Measurements from ENCODE around the gene HPSE.
"Not testable (repeated sequence)": the region's sequence is repeated elsewhere in the genome, so short reads cannot be mapped to it uniquely, and the experiment has no call there.

HPSE gene

DNA sequence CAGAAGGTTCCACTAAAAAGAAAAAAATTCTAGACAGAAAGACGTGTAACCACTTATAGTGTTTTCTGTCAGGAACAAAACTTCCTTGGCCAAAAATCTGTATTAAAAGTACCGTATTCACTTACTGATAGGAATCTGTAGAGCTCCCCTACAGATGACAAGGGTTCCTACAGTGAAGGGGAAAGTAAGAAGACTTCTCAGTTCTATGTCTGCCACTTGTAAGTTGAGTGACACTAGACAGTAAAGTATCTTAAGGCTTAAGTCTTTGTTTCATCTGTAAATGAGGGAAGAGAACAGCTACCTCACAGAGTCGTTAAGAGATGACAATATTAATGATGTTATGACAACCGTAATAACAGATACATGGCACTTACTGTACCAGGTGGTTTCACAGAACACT lies 53.3 kb downstream of the HPSE start:
- DNase-seq = no peak

DNA sequence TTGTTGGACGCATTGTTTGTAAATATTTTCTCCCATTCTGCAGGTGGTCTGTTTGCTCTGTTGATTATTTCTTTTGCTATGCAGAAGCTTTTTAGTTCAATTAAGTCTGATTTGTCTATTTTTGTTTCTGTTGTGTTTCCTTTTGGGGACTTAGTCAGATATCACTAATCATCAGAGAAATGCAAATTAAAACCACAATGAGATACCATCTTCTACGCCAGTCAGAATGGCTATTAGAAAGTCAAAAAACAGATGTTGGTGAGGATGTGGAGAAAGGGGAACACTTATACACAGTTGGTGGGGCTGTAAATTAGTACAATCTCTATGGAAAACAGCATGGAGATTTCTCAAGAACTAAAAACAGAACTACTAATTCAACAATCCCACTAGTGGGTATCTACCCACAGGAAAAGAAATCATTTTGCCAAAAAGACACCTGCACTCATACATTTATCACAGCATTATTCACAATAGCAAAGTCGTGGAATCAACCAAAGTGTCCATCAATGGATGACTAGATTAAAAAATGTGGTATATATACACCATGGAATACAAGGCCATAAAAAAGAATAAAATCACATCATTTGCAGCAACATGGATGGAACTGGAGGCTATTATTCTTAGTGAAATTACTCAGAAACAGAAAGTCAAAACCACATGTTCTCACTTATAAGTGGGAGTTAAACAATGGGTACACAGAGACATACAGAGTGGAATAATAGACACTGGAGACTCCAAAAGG lies 58.2 kb downstream of the HPSE start:
- DNase-seq = no peak

DNA sequence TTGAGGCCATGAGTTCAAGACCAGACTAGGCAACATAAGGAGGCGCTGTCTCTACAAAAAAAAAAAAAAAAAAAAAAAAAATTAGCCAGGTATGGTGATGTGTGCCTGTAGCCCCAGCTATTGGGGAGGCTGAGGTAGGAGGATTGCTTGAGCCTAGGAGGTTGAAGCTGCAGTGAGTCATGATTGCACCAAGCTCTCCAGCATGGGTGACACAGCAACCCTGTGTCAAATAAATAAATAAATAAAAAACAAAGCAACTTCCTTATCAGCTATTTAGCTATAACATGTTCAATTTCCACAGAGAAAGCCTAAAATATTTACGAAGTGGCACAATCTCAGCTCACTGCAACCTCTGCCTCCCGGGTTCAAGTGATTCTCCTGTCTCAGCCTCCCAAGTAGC lies 60.7 kb downstream of the HPSE start:
- DNase-seq = not testable (repeated sequence)

DNA sequence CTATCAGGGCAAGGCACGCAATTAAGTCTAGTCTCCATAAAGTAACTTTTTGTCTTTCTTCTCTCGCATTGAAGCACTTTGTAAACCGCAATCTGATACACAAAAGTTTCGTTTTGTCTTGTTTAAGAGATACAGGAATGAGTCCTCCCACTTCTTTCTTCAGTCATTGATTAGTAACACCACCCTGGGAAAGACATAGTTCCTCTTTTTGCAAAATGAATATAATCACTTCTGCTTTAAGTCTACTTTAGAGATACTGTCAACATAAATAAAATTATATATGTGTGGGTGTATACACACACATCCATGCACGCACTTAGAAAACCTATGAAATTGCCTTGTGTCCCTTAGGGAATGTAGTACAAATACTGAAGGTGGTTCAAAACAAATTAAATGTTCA lies 61.7 kb downstream of the HPSE start:
- no peak for DNase-seq

DNA sequence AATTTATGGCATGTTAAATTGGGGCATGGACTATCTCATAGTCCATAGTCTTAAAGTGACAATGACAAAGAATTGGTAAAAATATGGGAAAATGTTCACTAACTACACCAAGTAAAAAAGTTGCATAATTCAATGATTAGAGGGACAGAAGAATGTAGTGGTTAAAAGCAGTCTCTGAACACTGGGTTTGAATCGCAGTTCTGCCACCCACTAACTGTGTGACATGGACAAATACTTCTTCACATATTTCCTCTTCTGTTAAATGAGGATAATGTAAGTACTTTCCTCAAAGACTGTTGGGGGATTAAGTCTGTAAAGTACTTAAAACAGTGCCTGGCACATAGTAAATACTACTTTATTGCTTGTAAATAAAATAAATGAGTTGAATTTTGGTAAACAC lies 65.4 kb downstream of the HPSE start:
- no peak for DNase-seq

DNA sequence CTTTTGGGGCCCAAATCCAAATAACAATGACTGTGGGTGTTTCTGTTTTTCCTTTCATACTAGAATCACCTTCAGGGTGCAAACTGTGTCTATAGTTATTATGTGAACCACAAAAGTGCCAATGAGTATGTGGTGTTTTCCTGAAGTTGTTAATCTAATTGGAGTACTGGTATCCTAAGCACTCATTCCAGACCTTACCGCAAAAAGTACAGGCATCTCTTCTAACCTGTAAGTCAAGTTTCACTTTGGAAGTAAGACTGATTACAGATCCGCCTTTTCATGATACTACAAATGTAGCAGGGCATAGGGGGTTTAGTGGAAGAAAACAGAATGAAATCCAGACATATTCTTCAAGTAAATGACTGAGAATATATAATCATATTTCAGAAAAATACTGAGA lies 66.2 kb downstream of the HPSE start:
- no peak for DNase-seq

DNA sequence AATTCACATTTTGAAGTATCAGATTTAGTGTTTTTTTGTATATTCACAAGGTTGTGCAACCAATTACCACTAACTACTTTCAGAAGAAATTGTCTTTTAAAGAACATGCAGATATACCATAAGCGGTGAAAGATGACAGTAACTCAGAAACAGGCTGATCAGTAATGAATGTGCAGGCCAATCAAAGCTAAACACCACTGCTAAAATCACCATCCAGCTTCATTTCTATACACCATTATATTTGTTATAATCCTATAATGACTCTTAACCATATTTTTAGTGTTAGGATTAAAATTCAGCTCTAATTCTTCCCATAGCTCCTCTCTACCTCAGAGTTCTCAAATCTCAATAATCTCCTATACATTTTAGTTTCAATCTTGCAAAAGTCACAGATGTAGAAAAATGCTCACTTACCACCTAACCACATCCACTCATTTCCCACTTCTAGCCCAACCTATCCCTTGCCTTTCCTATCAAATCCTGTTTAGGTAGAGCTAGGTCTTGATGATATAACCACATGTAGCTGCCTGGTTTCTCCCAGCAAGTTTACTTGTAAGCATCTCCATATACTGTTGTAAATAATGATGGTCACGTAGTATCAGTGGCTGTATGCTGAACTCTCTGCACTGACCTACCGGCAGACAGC lies 66.7 kb downstream of the HPSE start:
- DNase-seq = no peak

DNA sequence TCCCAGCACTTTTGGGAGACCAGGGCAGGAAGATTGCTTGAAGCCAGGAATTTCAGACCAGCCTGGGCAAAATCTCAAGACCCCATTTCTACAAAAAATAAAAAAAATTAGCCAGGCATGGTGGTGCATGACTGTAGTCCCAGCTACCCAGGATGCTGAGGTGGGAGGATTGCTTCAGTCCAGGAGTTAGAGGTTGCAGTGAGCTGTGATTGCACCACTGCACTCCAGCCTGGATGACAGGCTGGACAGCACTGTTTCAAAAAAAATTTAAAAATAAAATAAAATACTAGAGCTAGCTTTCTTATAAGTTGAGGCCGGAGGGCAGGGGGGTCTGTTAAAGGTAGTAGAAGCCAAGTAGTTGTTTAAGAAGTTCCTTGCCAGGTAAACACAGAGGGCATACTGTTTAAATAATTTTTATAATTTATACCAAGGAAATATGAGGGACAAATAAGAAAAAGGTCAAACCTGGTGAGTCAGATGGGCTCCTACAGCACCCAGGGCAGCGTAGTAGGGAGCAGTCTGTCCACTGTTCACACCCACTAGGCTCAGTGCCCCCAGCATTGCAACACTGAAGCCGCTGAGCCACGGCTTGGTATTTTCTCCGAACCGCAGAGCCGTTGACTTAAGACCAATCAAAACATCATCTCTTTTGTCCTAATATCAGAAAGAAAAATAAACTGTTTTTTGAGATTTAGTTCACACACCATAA lies 67.4 kb downstream of the HPSE start:
- no peak for DNase-seq

DNA sequence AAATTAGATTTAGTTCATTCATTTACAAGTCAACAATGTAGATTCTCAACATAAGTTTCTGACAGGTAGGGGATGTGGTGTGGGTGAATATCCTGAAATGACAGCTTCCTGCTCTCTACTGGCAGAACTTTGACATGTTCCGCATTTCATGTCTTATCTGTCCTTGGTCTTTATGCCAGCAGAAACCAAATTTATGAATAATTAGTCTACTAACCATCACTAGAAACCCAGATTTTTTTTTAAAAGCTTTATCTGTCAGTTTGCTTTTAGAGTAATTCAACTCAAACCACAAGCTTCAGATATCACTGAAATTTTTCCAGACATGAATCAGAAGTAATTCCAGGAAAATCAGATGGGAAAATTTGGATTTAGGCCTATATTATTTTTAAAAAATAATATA lies 68.0 kb downstream of the HPSE start:
- no peak for DNase-seq

DNA sequence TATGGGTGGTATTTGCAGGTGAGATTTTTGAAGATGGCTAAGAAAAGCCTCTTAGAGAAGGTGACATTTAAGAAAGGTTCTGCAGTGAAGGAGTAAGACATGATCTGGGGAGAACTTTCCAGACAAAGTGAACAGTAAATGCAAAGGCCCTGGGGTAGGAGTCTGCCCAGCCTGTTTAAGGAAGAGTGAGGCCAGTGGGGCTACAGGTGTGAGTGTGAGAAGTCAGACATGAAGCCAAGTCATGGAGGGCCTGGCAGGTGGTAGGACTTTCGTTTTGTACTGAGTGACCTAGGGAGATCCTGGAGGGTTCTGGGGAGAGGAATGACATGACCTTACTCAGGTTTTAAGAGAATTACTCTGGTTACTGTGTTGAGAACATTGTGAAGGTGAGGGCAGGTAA lies 71.5 kb downstream of the HPSE start:
- no peak for DNase-seq

DNA sequence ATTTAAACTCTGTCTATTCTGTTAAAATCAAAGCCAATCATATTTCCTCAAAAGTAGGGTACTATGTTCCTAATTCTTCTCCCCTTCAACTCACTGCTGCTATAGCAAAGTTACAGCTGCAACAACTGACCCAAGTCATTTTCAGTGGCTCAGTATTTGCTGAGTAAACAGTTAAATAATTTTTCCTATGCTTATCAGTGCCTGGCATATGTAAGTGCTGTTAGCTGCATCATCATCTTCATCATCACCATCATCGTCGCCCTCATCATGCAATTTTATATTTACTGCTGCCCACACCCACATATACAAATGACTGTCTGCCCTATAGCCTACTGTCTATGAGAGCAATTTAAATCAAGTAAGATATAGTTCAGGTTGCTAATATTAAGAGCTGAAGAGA lies 72.0 kb downstream of the HPSE start:
- DNase-seq = no peak

DNA sequence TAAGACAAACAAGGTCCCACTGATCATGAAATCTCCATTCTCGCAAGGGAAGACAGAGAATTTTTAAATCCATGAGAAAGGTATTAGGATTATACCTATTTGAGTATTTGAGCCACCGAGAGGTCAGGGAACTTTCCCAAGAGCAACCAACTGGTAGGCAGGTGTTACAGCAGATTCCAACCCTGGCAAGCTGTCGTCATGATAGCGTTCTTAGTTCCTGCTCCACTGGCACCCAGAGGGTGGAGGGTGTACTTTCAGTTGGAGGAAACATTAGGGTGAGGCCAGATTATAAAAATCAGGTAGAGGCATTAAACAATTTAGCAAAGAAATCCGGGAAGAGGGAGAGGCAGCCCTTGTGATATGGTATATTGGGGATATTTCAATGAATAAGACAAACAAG lies 73.3 kb downstream of the HPSE start:
- DNase-seq = no peak

DNA sequence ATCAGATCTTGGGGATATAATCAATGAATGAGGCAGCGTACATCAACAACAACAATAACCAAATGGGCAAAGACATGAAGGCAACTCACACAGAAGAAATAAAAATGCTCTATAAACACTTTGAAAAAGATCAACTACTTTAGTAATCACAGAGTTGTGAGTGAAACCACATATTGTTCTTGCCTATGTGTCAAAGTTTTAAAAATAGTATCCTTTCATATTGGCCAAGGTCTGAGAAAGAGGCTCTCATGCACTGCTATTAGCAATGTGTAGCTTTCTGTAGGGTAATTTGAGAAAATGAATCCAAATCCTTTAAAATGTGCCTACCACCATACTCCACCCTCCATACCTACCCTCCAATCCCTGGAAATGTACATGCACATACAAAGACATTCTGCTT lies 75.1 kb downstream of the HPSE start:
- no peak for DNase-seq

DNA sequence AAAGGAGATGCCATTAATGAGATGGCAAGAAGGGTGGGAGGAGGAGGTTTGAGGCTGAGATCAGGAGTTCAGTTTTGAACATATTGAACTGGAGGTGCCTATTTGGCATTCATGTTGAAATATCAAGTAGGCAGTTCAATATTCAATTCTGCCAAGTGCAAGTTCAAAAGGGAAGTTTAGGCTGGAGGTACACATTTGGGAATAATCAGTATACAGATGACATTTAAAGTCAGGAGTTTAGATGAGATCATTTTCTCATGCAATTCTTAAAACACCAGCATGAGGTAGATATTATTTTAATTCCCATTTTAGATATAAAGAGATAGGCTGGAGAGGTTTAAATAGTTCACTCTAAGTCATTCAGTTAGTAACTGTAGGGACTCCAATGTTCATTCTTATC lies 76.2 kb downstream of the HPSE start:
- DNase-seq = no peak

DNA sequence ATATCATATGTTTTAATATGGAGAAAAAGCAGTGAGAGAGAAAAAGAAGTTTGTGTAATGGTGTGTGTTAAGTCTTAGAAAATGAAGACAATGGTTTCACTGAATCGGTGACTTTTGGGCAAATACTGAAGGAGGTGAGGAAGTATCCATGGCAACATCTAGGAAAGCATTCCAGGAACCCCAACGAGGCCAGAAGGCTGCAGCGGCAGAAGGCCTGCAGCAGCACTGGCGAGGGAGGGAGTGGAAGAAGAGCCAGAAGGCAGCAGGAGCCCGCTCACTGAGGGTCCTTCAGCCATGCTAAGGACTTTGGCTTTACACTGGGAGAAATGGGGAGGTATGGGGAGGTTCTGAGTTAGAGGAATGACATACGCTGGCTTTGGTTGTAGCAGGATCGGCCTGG lies 76.8 kb downstream of the HPSE start:
- no peak for DNase-seq

DNA sequence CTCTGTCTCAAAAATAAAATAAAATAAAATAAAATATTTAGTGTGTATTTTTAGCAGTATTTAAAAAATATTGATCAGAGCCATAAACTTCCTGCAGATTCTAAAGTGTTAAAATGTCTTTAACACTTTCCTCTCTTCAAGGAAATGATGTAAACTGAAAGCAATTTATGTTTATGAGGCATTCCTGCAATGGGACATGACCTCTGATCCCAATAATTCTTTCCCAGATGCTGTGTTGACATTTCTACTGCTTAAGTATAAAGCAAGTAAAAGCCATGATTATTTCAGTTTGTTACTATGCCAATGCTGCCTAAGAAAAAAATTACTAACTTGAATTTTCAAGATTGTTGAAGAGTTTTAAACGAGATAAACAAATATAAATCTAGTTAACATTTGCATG lies 79.1 kb downstream of the HPSE start:
- no peak for DNase-seq

DNA sequence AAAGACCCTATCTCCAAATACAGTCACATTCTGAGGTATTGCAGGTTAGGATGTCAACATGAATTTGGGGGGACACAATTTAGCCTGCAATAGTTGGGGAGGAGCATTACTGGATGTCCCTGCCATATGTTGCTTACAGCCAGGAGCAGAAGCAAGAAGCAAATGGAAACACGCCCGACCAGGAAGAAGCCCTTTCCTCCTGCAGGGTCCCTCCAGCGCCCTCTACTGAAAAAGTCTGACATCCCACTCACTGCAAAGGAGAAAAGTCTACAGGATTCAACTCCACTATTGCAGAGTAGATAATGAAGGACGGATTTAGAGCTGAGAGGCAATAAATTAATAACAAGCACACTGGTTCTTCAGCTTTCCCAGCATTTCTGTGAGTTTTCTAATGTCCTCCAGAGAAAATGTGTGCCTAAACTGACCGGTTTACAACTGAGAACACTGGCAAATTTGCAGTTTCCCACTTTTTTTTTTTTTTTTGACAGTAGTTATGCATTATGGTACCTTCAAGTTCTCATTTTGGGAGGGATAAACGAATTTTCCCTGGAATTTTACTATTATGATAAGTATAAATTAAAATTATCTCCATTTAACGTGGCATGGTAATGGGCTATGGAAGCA lies 81.8 kb downstream of the HPSE start:
- peak; percentile 61 to 65 for DNase-seq

DNA sequence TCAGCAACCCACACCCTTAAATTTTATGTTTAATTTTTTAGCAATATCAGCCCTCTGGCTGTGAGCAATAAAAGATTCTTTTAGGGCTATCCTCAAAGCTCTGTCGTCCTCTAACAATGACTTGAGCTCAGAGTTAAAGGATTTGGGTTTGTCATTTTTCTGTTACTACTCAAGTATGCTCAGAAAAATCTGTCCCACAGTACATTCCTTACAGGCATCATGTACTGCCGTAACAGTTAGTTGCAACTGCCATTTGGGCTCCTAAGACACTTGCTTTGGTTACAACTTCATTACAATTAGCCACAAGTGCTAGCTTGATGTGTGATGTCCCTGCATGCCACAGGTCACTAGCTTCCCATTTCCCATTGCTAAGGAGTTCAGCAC lies 83.2 kb downstream of the HPSE start:
- DNase-seq = no peak

DNA sequence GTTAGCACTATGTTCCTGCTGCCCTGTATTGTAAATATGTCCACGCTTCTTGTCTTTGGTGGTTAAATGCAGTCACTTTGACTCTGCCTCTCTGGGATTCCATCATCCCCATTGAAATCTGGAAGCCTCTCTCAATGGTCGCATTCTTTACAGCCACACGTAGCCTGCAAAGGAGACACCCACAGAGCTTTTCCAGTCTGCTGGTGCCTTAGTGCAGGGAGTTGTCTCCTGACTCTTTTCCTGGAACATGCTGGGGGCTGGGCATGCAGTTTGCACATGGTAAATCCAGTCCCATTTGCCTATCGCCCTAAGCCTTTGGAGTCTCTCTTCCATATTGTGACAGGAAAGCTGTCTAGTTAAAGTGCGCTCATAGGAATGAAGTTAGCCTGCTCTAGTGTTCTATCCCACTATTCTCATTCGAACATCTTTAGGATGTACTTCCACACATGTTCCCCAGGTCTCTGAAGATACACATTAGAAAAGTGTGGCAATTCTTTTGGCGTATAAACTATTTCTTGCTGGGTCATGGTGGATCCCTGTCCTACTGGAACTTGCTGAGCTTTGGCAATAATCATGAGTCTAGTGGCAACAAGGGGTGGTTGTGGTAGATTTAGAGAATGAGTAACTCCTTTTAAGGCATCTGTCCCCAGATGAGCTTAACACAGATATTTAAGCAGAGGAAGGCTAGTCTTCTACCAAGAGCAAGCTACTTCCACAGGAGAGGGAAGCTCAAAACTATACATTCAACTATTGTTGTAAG lies 83.8 kb downstream of the HPSE start:
- no peak for DNase-seq

DNA sequence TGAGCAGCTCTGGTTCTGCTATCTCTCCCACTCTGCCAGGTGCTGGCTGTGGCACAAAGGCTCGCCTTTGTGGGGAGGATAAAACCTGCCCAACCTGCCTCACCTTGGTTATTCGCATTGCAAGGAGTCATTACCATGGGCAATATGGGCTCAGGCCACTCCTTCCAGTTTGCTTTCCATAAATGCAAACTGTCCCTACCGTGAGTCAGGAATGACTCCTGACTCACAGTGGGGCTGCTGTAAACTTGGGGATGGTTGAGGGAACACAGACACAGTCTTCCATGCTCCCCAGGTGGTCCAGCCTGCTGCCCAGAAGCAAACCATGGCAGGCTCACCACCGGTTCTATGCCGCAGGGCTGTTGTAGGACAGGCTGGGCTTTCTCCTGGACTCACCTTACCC lies 86.2 kb downstream of the HPSE start:
- no peak for DNase-seq

DNA sequence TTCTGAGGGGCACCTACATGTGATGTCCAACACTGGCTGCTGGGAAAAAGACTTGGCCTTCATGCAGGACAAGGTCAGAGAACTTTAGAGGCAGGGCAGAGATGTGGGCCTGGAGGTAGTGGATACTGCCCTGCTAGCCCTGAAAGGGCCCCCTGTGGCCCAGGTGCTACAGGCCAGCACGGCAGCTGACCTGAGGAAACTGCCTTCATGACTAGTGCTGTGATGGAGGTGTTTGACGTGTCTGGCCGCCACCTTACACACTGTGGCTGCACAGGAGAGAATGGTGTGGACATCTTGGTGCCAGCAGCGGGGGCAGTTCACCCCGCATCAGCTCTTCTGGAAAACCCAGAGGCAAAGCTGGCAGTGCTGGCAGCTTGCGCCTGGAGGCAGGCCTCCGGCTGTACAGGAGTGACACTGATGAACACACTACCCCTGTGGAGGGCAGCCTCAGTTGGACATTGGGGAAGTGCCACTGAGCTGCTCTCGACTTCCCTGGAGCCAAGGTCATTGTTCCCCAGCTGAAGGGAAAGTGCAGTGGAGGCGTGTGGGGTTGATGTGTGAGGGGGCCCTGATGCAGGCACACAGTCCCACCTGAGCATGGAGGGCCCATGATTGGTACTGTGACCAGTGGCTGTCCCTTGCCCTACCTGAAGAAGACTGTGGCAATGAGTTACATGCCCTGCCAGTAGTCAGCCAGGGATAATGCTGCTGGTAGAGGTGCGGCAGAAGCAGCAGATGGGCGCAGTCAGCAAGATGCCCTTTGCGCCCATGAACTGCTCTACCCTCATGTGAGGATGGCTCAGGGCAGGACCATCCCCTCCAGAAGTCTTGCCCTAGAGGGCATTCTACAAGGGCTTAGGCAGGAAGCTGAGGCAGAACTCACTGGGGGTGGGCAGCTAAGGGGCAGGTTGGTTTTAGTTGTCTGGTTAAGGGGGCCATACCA lies 87.0 kb downstream of the HPSE start:
- DNase-seq = no peak
